ENCODE results near the gene MOSMO.

Gene MOSMO

DNA sequence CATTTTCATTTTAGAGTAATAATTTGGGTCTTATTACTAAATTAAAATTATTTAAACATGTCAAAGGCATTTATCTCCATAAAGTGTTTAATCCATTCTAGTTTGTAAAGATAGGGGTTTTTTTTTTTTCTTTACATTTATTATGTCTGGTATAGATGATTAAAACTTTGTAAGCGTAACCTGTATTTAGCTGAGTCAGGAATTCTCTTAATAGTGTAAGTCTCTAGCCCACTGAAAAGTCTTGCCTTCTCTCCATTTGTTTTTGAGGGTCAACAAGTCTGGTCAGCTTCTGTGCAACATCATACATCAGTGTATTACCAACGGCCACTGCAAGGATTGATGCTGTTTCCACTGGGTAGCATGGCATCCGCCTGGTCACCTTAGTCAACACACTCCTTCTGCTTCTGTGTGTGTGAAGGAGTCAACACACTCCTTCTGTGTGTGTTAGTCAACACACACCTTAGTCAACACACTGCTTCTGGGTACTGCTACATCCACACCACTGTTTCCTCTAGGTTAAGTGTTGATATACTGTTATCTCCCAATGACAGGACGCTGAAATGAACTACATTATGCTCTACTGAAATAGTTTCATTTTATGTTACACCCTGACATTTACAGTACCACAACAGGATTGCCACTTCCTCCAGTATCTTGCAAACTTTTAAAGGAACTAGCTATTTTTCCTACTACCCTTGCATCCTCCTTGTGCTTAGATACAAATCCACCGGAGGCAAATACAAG, 47.1 kb downstream of the MOSMO start:
- TF ChIP-seq, protein P1, sequence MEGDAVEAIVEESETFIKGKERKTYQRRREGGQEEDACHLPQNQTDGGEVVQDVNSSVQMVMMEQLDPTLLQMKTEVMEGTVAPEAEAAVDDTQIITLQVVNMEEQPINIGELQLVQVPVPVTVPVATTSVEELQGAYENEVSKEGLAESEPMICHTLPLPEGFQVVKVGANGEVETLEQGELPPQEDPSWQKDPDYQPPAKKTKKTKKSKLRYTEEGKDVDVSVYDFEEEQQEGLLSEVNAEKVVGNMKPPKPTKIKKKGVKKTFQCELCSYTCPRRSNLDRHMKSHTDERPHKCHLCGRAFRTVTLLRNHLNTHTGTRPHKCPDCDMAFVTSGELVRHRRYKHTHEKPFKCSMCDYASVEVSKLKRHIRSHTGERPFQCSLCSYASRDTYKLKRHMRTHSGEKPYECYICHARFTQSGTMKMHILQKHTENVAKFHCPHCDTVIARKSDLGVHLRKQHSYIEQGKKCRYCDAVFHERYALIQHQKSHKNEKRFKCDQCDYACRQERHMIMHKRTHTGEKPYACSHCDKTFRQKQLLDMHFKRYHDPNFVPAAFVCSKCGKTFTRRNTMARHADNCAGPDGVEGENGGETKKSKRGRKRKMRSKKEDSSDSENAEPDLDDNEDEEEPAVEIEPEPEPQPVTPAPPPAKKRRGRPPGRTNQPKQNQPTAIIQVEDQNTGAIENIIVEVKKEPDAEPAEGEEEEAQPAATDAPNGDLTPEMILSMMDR (IDR thresholded peaks at IDR 0.05): no peak
- Histone ChIP-seq H3K36me3 (no peaks in the 10 kb centered on the region), H3K4me3 (no peak overlapping the region), H3K9me3 (no peaks in the 10 kb centered on the region), H3K27ac (no peak overlapping the region), H3K4me1 (no peaks in the 10 kb centered on the region), H3K27me3 (no peaks in the 10 kb centered on the region)
- DNase-seq: no peak
- intact Hi-C loops (cut with DNase I; ENCODE audit: low total_unique reads): no loop called here

DNA sequence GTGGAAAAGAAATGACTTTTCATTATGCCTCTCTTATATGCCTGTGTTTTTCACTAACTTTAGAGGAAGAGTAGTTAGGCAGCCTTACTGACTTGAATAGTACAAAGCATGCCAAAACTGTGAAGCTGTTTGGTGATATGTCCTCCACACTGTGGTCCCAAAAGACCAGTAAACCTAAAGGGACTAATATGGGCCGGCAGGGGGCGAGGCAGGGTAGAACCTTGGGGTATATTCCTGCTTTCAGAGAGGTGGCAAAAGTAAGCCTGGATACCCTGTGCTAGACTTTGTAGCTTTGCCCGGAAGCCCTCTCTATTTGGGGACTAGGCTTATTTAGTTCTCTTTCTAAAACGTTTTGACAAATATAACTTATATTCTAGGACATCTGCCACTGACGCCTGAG, 48.0 kb downstream of the MOSMO start:
- H3K36me3 ChIP-seq: no peaks in the 10 kb centered on the region
- TF ChIP-seq, protein P1 (IDR thresholded peaks at IDR 0.05): no peak
- H3K4me3 ChIP-seq: no peak overlapping the region
- intact Hi-C loops (cut with DNase I; ENCODE audit: low total_unique reads): no loop called here
- no peak overlapping the region for H3K27ac ChIP-seq
- DNase-seq: no peak
- H3K9me3 ChIP-seq: no peaks in the 10 kb centered on the region
- H3K4me1 ChIP-seq: no peaks in the 10 kb centered on the region
- no peaks in the 10 kb centered on the region for H3K27me3 ChIP-seq

DNA sequence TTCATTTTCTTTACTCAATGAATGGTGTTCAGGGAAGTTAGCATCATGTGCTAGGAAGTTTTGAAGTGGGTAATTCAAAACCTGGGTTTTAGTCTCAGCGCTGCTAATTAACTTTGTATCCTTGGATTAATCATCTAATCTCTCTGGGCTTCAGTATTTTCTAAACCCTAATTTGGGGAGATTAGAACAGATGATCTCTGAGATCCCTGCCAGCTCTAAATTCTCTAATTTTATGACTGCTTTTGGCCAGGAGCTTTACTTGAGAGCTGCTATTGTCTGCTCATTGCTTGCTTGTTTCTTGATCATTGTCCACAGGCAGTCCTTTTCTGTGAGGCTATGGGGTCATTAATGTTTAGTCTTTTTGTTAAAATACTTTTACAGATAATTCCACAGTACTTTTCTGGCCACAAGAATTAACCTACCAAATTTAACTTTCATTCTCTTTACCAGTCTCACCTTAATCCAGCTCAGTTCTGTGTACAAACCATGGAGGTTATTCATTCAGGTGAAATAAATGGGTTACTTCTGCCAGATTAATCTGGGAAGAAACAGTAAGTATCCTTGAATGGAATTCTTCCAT, 56.1 kb downstream of the MOSMO start:
- intact Hi-C loops (cut with DNase I; ENCODE audit: low total_unique reads): no loop called here
- Histone ChIP-seq H3K9me3 (no peaks in the 10 kb centered on the region), H3K4me3 (no peak overlapping the region), H3K27me3 (no peaks in the 10 kb centered on the region), H3K27ac (no peak overlapping the region), H3K36me3 (no peaks in the 10 kb centered on the region), H3K4me1 (no peaks in the 10 kb centered on the region)
- TF ChIP-seq, protein P1 (IDR thresholded peaks at IDR 0.05): no peak
- no peak for DNase-seq

DNA sequence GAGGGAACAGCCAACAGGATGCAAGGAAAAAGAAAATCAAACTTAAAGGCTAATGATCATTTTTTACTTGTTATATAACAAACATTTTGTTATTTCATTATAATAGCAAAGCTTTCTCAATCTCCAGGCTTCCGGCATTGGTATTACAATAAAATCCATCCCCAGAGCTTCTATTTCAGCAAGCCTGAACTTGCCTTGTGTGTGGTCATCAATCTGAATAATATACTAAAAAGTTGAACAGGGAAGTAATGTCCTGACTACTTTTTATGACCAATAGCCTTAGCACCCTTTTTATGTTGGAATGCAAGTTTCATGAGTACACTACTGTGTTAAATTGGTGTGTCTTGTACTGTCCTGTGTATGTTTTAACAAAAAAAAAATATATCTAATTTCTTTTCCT, 57.3 kb downstream of the MOSMO start:
- H3K4me3 ChIP-seq: no peak overlapping the region
- intact Hi-C loops (cut with DNase I; ENCODE audit: low total_unique reads): no loop called here

DNA sequence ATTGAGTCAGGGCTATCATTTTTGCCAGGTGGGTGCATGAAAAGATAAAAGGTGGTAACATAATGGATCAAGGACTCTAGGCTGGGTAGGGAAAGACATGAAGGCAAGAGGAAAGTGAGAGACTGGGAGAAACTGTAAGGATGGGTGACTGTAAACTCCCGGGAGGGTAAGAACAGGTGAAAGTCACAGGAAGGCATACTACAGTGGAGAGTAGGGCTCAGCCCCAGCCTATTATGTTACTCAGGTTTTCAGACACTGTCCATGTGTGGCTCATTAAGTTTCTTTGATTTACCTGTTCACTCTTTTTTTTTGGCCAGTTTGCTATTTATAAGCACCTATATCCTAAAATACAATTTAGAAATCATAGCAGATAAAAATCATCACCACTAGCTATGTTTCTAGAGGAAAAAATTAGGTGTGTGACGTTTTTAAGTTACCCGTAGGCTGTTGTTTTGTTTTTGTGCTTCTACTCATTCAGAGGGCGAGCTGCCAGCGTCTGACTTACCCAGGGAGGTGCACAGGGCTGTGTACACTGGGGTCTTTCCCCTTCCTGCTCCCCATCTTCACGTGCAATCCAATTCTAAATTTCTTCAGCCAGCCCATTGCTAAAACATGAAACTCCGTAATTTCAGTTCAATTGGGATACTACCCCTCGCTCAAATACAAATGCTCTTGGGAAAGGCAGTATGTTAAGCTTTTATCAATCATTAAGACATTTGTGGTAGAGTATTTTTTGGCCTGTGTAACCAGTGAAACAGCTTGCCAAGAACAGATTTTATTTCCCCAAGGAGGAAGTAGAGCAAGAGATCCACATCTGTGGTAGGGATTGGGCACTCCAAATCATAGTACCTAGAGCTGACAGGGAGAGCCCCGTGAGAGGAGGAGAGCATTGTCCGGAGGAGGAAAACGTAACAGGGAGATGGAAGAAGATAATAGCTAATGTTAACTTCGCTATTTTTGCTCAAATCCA, 62.7 kb downstream of the MOSMO start:
- H3K4me3 ChIP-seq: peak overlapping the region in 1 of 2 donors; percentile 6
- TF ChIP-seq, protein P1 (IDR thresholded peaks at IDR 0.05): no peak
- peak in 1 of 2 donors; percentile 40 for DNase-seq

More for the DNA sequence above, 57.3 kb downstream of the MOSMO start:
- Histone ChIP-seq H3K27me3 (no peaks in the 10 kb centered on the region), H3K36me3 (no peaks in the 10 kb centered on the region), H3K4me1 (peaks cover 0 to 11% (median 5%) of the 10 kb centered on the region in 4 donors), H3K27ac (no peak overlapping the region), H3K9me3 (no peaks in the 10 kb centered on the region)
- DNase-seq: no peak
- TF ChIP-seq, protein P1 (IDR thresholded peaks at IDR 0.05): no peak

More for the DNA sequence above, 62.7 kb downstream of the MOSMO start:
- no peaks in the 10 kb centered on the region for H3K36me3 ChIP-seq
- H3K27ac ChIP-seq: peak overlapping the region in 1 of 2 donors; percentile 21
- peaks cover 0 to 26% (median 14%) of the 10 kb centered on the region in 4 donors for H3K4me1 ChIP-seq
- H3K9me3 ChIP-seq: no peaks in the 10 kb centered on the region
- H3K27me3 ChIP-seq: no peaks in the 10 kb centered on the region
- intact Hi-C loops (cut with DNase I; ENCODE audit: low total_unique reads): loop anchor here (10.0 kb wide), 1 partner anchor 114 kb away; no protein-coding TSS in a partner anchor
